UCSD-AML1 (cell line): ENCODE results near the gene CAV2.
"Not testable (repeated sequence)": the region's sequence is repeated elsewhere in the genome, so short reads cannot be mapped to it uniquely, and the experiment has no call there.

Source experiments
- DNase-seq: peaks from one replicate; lab custom pipeline; 2025; ENCODE audit not compliant: unreplicated experiment; lab: John Stamatoyannopoulos, UW

Gene CAV2

DNA sequence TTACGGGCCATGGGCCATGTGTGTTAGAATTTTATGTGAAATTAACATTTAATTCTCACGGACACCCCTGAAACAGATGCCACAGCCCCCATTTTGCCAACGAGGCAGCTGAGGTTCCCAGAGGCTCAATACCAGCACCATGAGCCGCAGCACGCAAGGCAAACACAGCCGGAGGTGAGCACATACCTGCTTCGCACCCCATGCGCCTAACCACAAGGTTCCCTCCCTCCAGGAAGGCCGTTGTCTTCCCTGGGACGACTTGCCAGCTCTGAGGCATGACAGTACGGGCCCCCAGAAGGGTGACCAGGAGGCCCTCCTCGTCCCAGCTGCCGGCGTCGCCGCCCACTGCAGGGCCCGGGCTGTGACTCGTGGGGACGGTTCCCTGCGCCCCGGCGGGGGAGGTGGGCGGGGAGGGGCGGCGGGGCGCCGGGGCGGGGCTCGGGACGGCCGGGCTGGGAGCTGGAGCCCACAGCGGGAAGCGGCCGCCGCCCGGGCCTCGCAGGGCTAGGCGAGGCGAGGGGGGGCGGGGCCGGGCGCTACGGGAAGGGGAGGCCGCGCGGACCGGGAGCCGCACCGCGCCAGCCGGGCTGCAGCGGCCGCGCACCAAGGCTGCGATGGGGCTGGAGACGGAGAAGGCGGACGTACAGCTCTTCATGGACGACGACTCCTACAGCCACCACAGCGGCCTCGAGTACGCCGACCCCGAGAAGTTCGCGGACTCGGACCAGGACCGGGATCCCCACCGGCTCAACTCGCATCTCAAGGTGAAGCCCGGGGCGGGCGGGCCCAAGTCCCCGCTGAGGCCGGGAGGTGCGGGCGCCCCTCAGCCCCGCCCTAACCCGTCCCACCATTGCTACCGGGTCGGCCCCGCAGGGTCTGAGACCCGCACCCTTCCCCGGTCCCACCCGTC, at the start of gene CAV2:
CAV2 (plus strand) TSS at position 571 of the 910 bp plus-strand sequence; CDS start at position 615, 44 bp downstream.
- DNase-seq: no peak

GRCh38 chr7:116449950-116450349, 49.6 kb upstream of the CAV2 start:
- no peak for DNase-seq

DNA sequence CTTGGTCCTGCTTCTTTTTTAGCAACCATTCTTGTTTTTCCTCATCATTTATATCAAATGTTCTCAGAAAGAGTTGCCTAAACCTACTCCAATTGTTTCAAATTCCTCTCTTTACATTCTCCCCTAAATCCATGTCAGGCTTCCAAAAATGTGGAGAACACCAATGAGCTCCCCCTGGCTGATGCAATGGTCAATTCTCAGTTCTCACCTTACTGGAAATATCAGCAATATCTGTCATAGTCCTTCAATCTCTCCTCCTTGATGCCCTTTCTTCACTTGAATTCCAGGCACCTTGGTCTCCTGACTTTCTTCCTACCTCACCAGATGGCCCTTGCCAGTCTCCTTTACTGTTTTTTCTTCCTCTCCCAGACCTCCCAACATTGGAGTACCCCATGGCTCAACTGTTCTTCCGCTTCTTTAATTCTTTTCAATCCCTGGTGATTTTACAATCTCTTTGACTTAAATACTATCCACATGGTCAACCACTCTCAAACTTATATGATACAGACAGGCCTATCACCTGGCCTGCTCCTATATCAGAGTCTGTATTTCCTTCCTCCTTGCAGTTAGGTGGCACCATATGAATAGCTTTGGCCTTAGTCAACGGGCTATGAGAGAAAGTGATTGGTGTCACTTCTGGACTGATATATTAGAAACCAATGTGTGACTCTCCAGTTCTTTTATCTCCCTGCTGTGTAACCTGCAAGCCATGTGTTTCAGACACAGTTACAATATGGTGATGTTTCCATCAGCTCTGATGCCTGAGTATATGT, 47.4 kb upstream of the CAV2 start:
- DNase-seq: no peak

DNA sequence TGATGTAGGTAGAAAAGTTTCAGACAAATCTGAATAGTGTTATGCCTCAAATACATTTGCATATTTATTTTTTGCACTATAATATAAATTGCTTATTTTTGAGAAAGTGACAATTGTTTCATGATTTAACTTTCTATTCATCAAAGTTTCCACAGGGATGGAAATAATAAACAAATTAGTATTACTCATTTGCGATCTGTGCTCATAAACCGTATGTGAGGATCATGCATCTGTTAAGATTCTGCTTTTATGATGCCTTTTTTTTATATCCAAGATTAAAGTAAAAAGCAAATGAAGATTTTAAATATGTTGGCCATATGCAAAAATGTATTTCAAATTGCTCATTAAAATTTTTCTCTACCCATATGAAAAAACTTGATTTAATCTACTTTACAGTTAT, 45.2 kb upstream of the CAV2 start:
- no peak for DNase-seq

DNA sequence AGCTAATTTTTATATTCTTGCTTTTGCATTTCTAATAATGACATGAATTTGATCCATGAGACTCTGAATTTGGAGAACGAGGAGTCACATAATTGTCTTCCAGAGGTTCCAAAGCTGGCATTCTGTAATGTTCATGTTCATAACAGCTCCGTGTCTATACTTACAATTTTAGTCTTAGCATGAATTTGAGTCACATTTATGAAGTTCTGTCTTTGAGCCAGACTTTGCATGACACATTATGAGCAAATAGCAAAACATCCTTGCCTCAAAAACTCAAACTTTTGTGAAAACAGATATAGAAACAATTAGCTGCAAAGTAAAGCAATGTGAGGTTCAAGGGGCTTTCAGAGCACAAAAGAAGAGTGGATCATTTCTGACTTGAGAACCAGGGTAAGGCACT, 44.5 kb upstream of the CAV2 start:
- no peak for DNase-seq

GRCh38 chr7:116455499-116455898, 44.0 kb upstream of the CAV2 start:
- no peak for DNase-seq

GRCh38 chr7:116461500-116461899, 38.0 kb upstream of the CAV2 start:
- no peak for DNase-seq

GRCh38 chr7:116463956-116464355, 35.6 kb upstream of the CAV2 start:
- no peak for DNase-seq

DNA sequence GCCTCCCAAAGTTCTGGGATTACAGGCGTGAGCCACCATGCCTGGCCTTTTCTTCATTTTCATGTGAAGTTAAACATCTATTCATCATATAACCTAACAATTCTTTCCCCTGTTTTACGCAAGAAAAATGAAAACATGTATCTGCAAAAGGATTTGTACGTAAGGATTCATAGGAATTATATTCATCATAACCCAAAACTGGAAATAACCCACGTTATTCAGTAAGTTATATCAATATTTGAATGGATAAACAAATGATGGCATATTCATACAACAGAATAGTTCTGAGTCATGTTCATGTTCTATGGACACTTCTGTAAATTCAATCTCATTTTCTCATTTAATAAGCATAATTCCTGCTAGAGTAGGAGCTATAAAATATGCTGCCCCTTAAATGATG, 35.2 kb upstream of the CAV2 start:
- no peak for DNase-seq

GRCh38 chr7:116465125-116465524, 34.4 kb upstream of the CAV2 start:
- DNase-seq: no peak

- no peak for DNase-seq
These were observed 31.0 kb upstream of the CAV2 start for GRCh38 chr7:116468534-116468933.

DNA sequence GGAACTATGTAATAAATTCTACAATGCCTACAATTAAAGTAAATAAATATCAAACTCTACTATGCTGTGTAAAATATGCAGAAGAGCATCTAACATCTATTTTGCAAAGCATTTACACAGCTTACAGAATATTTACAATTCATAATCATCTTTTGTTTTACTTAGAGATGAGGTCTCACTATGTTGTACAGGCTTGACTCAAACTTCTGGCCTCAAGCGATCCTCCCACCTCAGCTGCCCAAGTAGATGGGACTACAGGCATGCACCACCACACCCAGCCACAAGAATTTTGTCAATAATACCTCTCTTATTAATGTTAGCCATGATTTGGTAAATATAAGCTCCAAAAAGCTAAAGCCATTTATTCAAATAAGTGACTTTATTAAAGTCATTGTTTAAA, 21.9 kb upstream of the CAV2 start:
- DNase-seq: no peak

- DNase-seq: no peak
These were observed 20.7 kb upstream of the CAV2 start for GRCh38 chr7:116478834-116479233.

DNA sequence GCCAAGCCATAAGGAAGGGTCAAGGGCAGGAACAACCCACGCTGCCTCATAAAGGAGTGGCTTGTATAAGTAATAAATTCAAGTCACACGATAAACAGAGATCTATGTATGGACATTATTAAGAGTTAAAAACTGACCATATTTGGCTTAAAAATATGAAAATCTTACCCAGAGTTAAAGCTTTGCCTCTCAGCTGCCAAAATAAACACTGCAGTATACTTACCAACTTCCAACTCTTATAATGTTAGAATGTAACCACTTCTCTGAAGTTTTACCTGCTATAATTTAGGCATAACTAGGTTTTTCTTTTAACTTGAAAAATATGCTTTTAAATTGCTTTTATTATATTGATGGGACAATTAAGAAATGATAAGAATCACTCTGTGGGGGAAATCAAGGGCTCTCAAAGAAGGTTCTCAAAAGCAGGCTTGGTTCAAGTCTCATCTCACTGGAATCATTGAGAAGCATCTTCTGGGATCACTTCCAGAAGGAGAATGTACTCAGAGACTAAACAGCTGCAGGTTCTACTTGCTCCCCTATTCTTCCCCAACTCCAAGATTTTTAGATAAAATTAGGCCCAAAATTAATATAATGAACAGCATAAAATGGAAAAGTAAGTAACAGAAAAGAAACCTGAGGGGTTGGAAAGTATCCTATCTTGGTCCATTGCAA, 16.1 kb upstream of the CAV2 start:
- DNase-seq: no peak

- DNase-seq: not testable (repeated sequence)
These were observed 15.1 kb upstream of the CAV2 start for GRCh38 chr7:116484389-116484788.

GRCh38 chr7:116487907-116488521, 11.5 kb upstream of the CAV2 start:
- DNase-seq: no peak

DNA sequence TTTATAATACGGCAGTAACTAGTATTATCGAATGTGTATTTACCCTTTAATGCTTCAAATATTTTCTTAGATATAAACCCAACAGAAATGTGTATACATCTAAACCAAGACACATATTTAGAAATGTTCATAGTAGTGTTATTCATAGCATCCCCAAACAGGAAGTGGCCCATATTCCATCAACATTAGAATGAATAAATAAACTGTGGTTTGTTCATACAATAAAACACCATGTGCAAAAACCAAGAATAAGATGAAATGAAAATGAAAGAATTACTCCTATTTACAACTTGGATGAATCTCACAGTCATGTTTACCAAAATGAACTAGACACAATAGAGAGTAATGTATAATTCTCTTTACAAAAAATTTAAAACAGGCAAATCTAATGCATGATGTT, 9.2 kb upstream of the CAV2 start:
- DNase-seq: no peak

DNA sequence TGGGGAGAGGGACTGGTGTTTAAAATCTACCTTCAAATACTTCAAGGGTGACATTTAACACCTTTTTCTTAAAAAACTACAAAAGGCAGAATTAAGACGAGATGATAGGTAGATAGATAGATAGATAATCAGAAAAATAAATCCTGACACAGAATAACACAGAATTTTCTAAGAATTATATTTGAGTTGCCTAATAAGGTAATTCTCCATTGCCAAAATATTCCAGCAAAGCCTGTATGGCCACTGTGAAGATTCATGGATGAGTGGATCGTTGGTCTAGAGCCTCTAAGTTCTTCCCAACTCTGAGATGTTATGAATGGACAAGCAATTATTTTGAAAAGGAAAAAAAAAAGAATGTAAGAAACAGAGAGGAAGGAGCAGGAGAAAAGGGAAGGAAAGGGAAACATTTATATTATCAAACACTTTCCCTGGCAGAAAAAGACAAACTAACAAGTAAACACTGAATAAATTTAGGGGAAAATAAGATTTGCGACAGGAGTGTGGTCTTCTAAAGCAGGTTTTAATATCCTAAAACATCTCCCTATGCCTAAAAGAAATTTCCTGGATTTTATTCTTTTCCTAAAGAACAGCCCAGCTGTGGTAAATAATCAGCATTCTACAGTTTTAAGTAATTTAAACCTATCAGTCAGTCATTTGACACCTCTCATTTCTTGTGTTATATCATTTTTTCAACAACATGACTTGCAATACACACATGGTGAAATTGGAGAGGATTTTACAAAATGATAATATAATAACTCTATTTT, 7.5 kb upstream of the CAV2 start:
- no peak for DNase-seq

DNA sequence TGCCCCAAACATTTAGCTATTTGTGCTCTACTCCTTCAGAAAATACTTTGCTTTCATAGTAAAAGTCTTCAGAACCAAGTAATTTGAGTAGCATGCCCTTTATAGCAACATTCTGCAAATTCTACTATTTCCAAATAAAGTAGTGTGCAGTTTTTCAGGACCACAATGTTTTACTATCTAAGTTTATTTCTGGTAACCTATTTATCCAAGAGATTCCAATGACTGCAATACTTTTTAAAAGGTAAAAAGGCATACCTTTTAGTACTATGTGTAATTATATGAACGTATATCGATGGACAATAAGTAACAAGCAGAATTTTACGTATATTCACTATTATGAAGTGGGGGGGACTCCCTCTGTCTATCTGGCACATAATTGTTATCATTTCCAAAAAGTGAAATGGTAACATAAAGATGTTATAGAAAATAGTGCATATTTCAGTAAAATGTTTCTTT, 6.9 kb upstream of the CAV2 start:
- no peak for DNase-seq

DNA sequence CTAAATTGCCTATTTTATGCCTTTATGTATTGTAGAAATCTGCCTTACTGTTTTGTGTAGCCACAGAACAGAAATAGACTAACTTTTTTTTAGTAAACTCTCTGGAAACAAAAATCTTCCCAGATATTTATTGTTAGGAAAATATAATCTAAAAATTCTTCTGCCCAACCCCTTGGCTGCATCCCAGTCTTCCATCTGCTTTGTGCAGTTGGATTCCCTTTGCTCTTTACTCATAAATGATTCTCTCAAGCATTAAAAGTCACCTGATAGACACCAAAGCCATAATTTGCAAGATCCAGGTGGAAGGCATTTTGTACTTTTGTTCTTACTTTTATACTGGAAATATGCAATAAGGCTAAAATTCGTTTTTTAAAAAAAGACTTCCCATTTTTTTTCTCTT, 6.1 kb upstream of the CAV2 start:
- DNase-seq: no peak
